ENCODE results near the gene EPS15.

DNA sequence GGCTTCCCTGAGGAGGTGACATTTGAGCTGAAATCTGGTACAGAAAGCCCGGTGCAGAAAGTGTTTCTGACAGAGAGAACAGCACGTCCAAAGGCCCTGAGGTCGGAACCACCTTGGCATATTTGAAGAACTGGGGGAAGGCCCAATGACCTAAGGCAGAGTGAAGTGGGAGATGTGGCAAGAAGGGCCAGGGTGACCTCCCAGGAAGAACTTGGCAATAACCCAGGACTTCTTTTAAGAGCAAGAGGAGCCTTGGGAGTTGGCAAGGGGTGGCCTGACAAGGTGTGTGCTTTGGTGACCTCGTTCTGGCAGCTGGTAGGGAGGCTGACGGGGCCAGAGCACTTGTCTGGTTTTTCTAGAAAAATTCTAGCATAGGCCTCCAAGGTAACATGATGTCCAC is 212.1 kb downstream of the EPS15 start:
- TF ChIP-seq EZH2 (IDR thresholded peaks at IDR 0.05; ENCODE audit: borderline replicate concordance) (no peak), EZH2phosphoT487 (IDR thresholded peaks at IDR 0.05; ENCODE audit: low read depth, severe bottlenecking, unreplicated experiment) (no peak)
- TF ChIP-seq, protein P1, sequence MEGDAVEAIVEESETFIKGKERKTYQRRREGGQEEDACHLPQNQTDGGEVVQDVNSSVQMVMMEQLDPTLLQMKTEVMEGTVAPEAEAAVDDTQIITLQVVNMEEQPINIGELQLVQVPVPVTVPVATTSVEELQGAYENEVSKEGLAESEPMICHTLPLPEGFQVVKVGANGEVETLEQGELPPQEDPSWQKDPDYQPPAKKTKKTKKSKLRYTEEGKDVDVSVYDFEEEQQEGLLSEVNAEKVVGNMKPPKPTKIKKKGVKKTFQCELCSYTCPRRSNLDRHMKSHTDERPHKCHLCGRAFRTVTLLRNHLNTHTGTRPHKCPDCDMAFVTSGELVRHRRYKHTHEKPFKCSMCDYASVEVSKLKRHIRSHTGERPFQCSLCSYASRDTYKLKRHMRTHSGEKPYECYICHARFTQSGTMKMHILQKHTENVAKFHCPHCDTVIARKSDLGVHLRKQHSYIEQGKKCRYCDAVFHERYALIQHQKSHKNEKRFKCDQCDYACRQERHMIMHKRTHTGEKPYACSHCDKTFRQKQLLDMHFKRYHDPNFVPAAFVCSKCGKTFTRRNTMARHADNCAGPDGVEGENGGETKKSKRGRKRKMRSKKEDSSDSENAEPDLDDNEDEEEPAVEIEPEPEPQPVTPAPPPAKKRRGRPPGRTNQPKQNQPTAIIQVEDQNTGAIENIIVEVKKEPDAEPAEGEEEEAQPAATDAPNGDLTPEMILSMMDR (IDR thresholded peaks at IDR 0.05; ENCODE audit: poor library complexity): no peak

Measured in hepatocyte (in vitro differentiated cells).